HG02973 (cell line): ENCODE measurements around the gene WWOX.

Source experiments
- ATAC-seq: cut with Tn5 transposase; IDR thresholded peaks from one replicate; pipeline ENCODE4 v1.9.1; 2021; ENCODE audit warnings: moderate library complexity; ENCODE audit not compliant: unreplicated experiment

The WWOX gene

DNA sequence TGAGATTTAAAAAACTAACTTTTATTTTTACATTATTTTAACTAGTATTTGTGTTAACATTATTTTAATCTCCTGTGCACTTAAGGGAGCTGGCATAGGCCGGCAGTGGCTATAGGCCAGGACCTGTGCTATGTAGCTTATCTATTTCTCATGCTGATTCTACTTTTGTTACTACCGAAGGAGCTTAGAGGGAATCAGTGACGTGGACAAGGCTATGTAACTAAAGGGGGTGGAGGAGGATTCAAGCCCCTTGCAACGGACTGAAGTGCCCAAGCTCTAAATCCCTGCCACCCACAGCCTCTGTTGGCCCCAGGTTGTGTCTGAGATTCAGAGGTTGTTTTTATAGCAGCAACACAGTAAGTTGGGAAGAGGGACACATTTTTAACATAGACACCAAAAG is 356.4 kb downstream of the WWOX start:
- no peak for ATAC-seq

DNA sequence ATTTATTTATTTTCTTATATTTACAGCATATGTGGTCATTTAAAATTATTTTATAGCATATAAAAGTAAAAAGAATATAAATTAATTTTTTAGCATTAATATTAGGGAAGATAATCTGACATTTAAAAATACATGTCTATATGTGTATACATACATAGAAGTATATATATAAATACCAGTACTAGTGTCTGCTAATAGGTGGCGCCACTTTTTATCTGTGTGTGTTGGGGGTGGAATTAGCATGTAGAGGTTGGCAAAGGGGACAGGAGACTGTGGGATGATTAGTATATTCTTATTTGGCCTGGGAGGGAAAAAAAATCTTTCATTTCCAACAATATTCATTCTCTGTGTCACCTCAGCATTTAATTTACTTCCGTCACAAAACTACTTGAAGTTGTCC is 359.1 kb downstream of the WWOX start:
- ATAC-seq: no peak

DNA sequence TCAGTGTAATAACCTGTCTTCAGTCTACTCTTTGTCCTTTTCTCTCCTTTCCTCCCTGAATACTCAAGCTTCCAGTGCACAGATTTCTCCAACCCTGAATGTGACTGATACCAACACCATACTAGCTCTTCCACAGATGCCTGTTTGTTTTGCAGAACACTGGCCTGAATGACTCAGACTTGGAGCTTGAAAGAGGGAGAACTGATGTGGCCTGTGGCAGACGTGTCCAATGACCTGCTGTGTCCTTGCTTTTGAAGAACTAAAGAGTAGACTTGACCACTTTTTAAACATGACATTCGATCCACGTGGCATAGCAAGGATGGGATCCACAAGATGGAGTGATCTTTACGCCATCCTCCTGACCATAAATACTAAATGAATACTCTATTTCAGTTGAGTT is 361.0 kb downstream of the WWOX start:
- no peak for ATAC-seq

DNA sequence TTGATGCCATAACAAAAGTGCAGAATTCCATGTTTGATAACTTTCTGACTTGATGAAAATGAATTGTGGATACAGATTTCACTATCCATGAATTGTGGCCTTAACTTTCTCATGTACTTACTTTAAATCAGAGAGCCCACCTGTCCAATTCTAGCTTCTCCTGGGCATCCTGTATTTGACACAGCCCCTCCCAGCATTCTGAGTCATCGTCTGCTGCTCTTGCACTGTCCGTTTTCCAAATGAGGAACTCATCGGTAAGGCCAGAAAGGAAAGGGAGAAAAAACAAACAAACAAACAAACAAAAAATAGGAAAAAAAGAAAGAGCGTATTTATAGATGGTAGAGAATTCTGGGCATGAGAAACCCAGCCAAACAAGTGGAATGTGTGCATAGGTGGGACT is 361.6 kb downstream of the WWOX start:
- no peak for ATAC-seq

DNA sequence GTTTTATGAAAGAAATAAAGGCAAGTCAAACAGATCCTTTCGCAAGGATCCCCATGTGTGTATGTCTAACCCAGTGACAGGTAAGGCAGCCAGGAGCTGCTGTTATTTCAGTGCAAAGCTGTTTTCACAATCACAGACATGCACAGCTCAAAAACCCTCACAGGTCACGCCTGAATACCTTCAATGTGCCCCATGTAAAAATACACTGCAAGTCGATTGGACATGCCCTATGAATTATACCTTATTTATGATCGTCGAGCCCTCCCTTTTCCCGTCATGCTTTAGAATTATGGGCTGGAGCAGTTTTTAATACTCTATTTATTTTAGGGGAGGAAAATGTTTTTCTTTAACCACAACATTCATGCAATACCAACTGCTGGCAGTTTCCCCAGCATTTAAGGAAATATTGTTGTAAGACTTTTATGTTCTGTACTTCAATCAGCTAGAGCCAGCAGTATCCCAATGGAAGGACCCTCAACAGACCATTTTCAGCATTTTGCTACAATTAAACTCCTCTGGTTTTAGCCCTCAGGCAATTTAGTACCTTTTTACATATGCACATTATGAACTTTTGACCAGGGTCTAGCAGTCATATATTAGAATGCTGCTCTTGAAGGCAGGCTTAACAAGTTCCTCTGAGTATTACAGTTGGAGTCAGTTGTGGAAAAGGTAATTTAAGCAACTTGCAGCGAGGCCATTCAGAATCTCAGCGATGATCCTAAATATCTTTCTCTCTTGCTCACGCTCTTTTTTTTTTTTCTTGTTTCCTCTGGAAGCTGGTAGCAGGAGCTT is 362.2 kb downstream of the WWOX start:
- no peak for ATAC-seq

DNA sequence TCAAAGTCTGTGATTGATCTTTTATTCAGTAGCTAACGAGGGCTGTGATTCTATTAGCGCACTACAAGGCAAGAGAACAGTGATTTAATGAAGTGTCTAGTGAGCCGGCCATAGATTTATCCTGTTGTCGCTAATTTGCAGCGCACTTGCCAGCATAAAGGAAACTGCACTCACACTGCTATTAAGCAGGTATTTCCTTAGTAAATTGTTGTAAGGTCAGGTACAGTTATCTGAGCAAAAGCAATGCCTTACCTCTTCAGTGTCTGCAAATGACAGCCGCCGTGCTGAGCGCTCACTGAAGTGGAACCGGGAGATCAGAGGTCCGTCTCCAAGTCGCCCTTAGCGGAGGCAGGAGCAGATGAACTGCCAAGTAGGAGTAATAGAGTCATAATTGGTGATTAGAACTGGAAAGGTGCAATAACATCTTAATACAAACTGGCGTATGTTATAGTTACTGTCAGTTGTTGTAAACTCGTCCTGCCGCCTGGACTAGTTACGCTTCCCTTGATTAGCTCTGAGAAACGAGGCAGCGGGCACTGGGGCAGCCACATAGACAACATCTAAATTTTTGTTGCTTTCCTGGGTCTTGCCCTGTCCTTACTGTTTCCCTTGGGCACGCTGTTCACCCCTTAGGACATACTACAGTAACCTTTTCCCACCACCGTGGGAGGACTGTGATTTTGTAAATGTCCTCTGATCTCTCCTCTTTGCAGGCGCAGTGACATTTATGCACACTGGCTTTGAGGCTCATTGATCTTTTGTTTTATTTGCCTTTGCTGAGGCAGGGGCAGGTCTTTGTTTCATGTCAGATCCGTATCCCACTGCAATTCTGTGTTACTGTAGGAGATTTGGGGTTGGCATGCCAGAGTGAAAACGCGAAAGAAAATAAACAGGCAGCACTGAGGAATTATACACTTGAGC is 363.1 kb downstream of the WWOX start:
- ATAC-seq: no peak

DNA sequence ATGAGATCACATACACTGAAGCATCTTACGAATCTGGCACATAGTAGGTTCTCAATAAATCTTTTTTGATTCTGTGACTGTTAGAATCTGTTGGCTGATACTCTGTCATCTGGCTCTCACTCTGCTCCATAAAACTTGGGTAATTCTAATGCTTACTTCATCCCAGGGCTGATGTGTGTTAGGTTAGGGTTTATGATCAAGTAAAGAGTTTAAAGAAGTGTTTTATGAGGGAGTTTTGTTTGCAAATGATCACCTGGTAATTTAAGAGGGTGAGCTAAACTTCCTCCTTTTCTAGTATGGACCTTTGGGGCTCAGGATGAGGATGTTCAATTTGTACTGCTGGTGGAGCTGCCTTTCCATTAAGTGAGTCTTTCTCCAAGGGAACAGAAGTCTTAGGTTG is 364.1 kb downstream of the WWOX start:
- ATAC-seq: no peak

DNA sequence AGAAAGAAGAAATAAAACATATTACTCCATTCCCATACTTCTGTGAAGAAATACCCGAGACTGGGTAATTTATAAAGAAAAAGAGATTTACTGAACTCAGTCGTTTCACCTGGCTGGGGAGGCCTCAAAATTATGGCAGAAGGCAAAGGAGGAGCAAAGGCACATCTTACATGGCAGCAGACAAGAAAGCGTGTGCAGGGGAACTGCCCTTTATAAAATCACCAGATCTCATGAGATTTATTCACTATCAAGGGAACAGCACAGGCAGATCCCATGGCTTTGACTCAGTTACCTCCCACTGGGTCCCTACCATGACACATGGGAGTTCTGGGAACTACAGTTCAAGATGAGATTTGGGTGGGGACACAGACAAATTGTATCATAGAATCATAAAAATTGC is 365.4 kb downstream of the WWOX start:
- ATAC-seq: no peak

DNA sequence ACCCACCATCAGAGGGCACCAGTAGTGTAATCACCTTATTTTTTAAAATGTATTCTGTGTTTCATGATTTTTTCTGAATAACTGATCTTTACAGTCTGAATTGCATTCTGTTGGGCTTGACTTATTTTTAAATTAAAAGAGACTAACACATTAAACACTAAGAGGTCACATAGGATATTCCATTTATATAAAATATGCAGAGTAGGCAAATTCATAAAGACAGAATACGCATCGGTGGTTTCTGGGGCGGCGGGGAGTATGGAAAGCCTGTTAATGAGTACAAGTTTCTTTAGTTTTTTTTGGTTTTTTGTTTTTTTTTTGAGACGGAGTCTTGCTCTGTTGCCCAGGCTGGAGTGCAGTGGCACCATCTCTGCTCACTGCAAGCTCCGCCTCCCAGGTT is 366.3 kb downstream of the WWOX start:
- ATAC-seq: no peak

DNA sequence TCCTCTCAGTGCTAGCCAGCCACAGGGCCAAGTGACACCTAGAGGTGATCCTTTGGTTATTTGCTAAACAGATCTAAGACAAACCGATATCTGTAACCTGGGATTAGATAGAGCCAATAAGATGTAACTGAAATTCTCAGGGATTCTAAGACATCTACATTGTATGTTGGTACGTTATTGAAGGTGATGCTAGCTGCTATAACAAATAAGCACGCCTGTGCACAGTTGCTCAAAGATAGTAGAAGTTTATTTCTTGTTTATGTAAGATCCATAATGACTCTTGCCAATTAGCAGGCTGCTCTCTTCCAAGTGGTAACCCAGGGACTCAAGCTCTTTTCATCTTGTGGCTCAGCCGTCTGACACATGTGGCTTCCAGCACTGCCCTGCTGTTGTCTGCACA is 370.3 kb downstream of the WWOX start:
- ATAC-seq: no peak

DNA sequence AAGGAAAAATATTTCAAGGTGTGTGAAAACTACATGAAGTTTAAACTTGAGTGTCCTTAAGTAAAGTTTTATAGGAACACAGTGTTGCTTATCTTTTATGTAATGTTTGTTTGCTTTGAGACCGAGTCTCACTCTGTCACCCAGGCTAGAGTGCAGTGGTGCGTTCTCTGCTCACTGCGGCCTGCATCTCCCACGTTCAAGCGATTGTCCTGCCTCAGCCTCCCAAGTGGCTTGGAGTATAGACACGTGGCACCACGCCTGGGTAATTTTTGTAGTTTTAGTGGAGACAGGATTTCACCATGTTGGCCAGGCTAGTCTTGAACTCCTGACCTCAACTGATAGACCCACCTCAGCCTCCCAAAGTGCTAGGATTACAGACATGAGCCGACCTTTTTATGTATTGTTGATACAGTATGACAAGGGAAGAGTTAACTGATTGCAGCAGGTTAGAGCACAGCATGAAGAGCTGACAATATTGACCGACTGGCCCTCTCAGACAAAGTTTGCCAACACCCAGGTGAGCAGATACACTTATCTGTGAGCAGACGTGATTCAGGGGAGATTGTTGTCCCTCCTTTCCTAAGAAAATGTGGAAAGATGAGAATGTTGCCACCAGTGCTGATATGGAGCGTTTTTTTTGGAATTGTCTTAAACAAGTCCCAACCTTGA is 373.7 kb downstream of the WWOX start:
- ATAC-seq: no peak

DNA sequence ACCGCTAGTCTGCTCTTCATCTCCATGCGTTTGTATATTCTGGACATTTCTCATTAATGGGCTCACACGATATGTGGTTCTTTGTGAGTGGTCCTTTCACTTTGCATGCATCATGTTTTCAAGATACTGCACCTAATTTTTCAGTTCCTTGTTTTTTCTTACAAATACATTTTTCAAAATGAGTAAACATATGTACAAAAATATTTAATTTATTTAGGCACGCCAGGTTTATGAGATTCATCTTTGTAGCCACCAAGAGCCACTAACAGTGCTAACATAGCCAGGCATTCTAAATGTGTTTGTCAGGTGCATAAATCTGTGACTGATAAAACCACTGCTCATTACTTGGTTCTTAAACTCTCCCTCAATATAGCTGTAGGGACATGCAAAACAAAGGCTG is 375.3 kb downstream of the WWOX start:
- peak; percentile 83 for ATAC-seq

DNA sequence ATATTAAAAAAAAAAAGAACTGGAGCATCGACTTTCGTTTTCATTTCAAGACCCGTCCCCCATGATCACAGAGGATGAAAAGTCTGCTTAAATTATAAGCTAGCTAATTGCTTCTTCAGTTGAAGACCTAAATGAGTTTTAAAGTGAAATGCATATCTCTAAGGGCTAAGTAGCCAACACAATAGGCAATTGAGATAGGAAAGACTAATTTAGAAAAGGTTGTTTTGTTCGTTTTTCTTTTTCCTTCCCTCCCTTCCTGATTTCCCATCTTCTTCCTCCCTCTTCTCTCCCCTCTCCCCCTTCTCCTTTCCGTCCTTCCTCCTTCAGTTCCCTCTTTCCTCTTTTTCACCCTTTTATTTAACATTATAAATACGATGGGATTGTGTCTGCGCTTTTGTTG is 377.2 kb downstream of the WWOX start:
- no peak for ATAC-seq

DNA sequence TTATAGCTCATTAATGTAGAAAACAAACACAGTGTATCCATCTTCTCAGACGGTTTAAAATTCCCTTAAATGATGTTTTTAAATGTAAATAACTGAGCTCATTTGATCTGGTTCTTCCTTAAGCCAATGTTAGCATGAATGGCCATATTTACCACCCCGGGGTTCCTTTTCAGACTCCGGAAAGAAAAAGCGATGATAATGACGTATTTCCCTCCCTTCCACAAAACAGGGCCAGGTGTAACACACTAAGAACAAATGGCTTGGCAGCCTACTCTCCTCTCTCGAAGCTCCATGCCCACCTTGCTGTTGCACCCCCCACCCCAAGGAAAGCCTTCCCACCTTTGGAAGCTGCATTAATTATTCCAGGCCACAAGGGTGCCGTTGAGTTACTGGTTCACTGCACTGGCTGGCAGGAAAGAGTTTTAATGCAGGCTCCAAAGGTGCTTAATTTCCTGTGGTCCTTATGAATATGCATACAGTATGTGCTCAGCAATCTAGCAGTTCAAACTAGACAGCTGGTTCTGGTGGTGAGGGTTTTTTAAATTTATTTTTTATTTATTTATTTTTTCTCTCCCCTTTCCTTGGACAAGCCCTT is 378.9 kb downstream of the WWOX start:
- no peak for ATAC-seq

DNA sequence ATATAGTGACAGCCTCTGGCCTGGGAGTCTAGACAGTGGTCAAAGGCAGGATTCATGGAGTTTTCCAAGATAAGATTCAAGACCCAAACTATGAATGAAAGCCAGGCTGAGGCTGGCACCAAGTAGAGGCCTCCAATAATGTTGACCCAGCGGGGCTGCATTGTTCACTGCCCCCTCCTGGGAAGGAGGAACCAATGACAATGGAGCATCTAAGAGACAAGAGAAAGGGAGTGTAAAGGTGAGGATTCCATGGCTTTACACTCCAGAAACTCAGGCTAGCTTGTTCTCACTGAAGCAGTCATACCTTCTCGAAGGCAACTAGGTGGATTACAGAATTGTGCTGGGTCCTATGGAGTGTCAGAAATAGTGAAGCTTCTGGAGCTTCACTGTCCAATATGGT is 380.3 kb downstream of the WWOX start:
- ATAC-seq: no peak

DNA sequence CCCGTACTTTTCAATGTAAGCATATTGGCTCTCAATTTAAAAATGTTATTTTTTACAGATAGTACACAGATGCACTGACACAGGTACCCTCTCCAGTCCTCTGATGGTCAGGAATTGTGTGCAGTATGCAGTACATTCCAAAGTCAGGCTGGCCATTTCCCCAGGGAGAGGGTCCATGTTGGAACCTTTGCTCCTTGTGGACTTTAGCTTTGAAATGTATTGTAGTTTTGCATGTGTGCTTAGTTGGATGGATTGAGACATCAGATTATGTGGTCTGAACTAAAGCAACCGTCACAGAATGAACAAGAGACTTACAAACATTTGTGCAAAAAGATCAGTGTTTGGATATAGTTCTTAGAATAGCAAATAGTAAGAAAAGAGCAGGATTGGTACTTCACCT is 381.1 kb downstream of the WWOX start:
- ATAC-seq: no peak

DNA sequence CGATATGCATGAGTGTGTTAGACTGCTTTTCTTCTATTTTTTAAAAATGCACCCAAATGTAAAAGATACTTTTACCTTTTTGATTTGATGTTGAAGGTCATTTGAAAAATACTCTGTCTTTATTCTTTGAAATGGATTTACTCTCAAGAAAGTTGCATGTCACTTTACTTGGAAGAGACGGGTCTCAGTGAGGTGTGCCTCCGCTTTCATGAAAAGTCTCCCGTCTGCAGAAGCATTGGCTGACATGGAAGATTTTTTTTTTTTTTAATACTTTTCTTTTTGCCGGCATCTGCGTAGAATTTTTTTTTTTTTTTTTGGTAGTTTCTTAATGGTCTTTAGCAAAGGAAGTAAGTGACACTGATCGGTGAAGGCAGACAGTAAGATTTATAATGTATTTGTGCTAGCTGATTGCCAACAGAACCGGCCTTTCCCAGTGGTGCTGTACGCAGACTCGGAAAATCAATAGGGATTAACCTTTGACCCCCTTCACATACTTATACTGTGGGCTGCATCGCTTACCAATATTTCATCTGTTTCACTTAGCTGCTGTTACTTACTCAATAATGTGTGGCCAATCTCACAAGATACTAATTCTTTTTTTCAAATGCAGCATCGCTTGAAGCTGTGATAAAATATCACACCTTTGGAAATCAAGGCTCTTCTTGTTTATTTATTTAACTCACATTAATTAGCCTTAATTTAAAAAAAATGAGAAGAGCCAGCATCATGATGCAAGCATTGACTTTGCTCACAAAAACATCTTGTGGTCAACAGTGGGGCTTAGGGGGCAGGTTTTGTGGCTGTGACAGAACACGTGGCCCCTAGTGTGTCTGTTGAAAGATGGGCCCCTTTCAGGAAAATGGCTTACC is 383.9 kb downstream of the WWOX start:
- ATAC-seq: no peak

DNA sequence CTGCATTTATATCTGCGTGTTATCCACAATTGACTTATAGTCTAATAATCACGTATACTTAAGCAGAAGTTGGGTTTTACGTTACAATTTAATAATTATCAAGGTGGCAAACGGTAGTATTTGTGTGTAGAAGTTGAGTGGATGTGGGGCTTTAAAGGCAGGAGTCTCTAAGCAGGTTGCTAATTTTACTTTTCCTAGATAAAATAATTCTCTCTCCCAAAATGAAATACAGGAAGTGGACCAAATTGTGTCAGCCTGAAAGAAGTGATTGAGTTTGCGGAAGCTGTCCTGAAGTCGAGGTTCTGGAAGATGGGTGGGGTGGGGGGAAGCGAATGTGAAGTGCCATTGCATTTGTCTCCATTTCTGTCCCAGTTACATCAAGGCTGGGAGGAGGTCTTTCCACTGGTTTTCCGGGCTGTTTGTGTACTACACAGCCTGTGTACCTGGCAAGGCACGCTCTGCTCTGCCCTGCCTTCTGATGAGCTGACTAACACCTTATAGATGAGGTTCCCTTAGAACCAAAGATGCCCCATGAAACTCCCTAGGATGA is 385.1 kb downstream of the WWOX start:
- no peak for ATAC-seq

DNA sequence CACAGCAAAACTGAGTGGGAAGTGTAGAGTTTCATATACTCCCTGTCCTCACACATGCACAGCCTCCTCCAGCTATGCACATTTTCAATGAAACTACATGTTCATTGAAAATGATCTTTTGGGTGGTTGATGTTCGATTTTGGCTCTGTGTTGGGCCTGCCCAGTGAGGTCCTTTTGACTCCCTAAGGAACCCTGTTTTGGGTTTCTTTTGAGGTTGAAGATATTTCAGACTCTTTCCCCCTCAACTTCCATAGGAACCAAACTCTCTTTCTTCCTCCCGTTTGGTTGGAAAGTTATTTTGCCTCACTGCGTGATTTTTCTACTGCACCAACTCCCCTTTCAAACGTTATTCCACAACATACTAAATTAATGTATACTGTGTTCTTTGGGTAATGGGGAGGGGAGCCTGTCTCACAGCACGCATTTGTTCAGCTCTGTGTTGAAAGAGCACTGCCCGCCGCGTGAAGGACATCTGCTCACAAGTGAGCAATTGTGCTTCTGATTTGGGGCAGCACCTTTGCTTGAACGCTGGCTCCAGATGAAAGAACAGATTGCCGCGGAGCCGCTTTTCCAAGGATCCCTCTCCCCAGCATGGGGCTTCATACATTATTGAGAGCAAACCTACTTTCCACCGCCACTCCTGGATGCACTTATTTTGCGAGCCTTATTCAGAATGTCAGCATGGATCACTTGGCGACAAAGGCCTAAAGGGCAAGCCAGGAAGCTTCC is 385.9 kb downstream of the WWOX start:
- ATAC-seq: no peak

DNA sequence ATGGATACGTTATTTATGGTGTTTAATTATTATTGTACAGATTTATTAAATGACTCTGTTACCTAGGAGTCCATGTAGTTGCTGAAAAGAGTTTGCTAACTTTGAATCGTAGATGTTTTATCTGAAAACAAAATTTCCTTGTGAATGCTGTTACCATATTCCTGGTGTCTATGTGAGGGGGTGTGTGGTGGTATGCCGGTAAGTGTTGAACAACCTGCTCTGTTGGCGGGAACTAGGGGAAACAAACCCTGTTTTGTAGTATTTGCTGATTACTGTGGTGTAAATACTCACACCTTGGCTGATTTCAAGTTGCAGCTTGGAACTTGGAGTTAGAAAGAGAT is 386.4 kb downstream of the WWOX start:
- no peak for ATAC-seq
